ENCODE measurements around the gene IGSF6. TPM values are rescaled to one million over a fixed set of nuclear protein-coding genes. Genes with fewer than 3 reads are reported as not detected.
A peak's percentile ranks its signal among the peaks of the same experiment; 100 is the strongest.

The IGSF6 gene
- total RNA-seq, 6 donors from 2014 or later: 7.0 to 74.0 (median 17.7) TPM

DNA sequence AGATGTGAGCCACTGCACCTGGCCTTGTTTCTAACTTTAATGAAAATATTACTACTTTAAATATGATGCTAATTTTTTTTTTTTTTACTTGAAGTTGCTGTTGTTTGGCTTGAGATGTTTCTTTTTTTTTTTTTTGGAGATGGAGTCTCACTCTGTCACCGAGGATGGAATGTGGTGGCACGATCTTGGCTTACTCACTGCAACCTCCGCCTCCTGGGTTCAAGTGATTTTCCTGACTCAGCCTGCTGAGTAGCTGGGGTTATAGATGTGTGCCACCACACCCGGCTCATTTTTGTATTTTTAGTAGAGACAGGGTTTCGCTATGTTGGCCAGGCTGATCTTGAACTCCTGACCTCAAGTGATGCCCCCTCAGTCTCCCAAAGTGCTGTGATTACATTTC is 23.6 kb downstream of the IGSF6 start:
- H3K4me3 ChIP-seq: no peak overlapping the region
- 93 to 94% methylated on average over 5 of the region's 5 CpGs for WGBS, 2 donors
- ATAC-seq (ENCODE audit: low FRiP score in 2 of 2) (no peak), DNase-seq (no peak)
- H3K27me3 ChIP-seq: no peaks in the 10 kb centered on the region
- H3K36me3 ChIP-seq: peaks cover 0 to 49% (median 17%) of the 10 kb centered on the region in 4 donors
- no peaks in the 10 kb centered on the region for H3K9me3 ChIP-seq
- H3K4me1 ChIP-seq: peaks cover 8 to 26% (median 19%) of the 10 kb centered on the region in 4 donors
- H3K27ac ChIP-seq: no peak overlapping the region
- TF ChIP-seq, protein P1, sequence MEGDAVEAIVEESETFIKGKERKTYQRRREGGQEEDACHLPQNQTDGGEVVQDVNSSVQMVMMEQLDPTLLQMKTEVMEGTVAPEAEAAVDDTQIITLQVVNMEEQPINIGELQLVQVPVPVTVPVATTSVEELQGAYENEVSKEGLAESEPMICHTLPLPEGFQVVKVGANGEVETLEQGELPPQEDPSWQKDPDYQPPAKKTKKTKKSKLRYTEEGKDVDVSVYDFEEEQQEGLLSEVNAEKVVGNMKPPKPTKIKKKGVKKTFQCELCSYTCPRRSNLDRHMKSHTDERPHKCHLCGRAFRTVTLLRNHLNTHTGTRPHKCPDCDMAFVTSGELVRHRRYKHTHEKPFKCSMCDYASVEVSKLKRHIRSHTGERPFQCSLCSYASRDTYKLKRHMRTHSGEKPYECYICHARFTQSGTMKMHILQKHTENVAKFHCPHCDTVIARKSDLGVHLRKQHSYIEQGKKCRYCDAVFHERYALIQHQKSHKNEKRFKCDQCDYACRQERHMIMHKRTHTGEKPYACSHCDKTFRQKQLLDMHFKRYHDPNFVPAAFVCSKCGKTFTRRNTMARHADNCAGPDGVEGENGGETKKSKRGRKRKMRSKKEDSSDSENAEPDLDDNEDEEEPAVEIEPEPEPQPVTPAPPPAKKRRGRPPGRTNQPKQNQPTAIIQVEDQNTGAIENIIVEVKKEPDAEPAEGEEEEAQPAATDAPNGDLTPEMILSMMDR (IDR thresholded peaks at IDR 0.05): no peak
- TF ChIP-seq POLR2AphosphoS5 (IDR thresholded peaks at IDR 0.05) (no peak), EP300 (IDR thresholded peaks at IDR 0.05) (no peak), POLR2A (IDR thresholded peaks at IDR 0.05) (no peak)

- 98 to 99% methylated on average over 5 of the region's 5 CpGs for WGBS, 2 donors
- no peaks in the 10 kb centered on the region for H3K9me3 ChIP-seq
- TF ChIP-seq POLR2AphosphoS5 (IDR thresholded peaks at IDR 0.05): no peak
- TF ChIP-seq POLR2A (IDR thresholded peaks at IDR 0.05): no peak
- TF ChIP-seq, protein P1 (IDR thresholded peaks at IDR 0.05): no peak
- TF ChIP-seq EP300 (IDR thresholded peaks at IDR 0.05): no peak
- peaks cover 8 to 26% (median 19%) of the 10 kb centered on the region in 4 donors for H3K4me1 ChIP-seq
- peaks cover 0 to 53% (median 17%) of the 10 kb centered on the region in 4 donors for H3K36me3 ChIP-seq
- H3K27me3 ChIP-seq: no peaks in the 10 kb centered on the region
- no peak overlapping the region for H3K27ac ChIP-seq
- DNase-seq (no peak), ATAC-seq (ENCODE audit: low FRiP score in 2 of 2) (no peak)
- no peak overlapping the region for H3K4me3 ChIP-seq
Observed at GRCh38 chr16:21628121-21628726, 24.2 kb downstream of the IGSF6 start.

- peak overlapping the region in 3 of 4 donors; percentile 32 to 63 (median 49) for H3K27ac ChIP-seq
- DNase-seq (peak in 1 of 2 donors; percentile 51), ATAC-seq (ENCODE audit: low FRiP score in 2 of 2) (peak; percentile 67 to 75)
- H3K36me3 ChIP-seq: peaks cover 0 to 53% (median 17%) of the 10 kb centered on the region in 4 donors
- H3K4me1 ChIP-seq: peaks cover 8 to 19% (median 16%) of the 10 kb centered on the region in 4 donors
- H3K27me3 ChIP-seq: no peaks in the 10 kb centered on the region
- TF ChIP-seq EP300 (IDR thresholded peaks at IDR 0.05) (no peak), POLR2A (IDR thresholded peaks at IDR 0.05) (no peak), POLR2AphosphoS5 (IDR thresholded peaks at IDR 0.05) (no peak)
- TF ChIP-seq, protein P1 (IDR thresholded peaks at IDR 0.05): no peak
- no peaks in the 10 kb centered on the region for H3K9me3 ChIP-seq
- WGBS, 2 donors: 45 to 52% methylated on average over 6 of the region's 6 CpGs
- H3K4me3 ChIP-seq: no peak overlapping the region
Observed at GRCh38 chr16:21626659-21627277, 25.6 kb downstream of the IGSF6 start.

DNA sequence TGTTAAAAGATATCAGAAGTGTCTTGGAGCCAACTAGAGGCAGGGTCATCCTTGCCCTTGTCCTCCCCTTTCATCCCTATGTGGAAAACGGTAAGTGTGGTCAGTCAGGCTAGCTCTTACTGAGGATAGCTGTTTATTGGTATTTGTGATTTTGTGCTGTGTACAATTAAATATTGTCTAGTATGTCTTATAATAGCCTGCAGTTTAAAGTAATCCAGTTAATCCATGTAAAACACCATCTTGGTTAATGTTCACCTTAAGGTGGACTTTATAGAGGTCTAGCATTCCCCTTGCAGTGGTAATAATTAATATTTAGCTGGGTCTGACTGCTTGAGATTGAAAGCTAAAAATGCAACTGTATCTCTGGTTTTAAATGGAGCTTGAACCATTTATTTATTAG is 27.4 kb downstream of the IGSF6 start:
- Histone ChIP-seq H3K4me1 (peaks cover 7 to 16% (median 9%) of the 10 kb centered on the region in 4 donors), H3K27ac (no peak overlapping the region), H3K27me3 (no peaks in the 10 kb centered on the region), H3K9me3 (no peaks in the 10 kb centered on the region), H3K36me3 (peaks cover 0 to 54% (median 15%) of the 10 kb centered on the region in 4 donors), H3K4me3 (no peak overlapping the region)
- 50 to 81% methylated on average over 1 of the region's 1 CpG for WGBS, 2 donors
- TF ChIP-seq EP300 (IDR thresholded peaks at IDR 0.05) (no peak), POLR2A (IDR thresholded peaks at IDR 0.05) (no peak), POLR2AphosphoS5 (IDR thresholded peaks at IDR 0.05) (no peak)
- TF ChIP-seq, protein P1 (IDR thresholded peaks at IDR 0.05): no peak
- DNase-seq (no peak), ATAC-seq (ENCODE audit: low FRiP score in 2 of 2) (no peak)
